Kidney tubule cell (primary cell): ENCODE results near the gene COQ10B.
A peak's percentile ranks its signal among the peaks of the same experiment; 100 is the strongest.
"Not testable (repeated sequence)": the region's sequence is repeated elsewhere in the genome, so short reads cannot be mapped to it uniquely, and the experiment has no call there.

Source experiments
- DNase-seq: peaks from one replicate; pipeline ENCODE4 v3.0.0-alpha.2; 2018; ENCODE audit warnings: low spot score

Gene COQ10B

GRCh38 chr2:197450935-197451358 is 2.4 kb upstream of the COQ10B start:
- not testable (repeated sequence) for DNase-seq

- DNase-seq: no peak
These were observed 614 bp upstream of the COQ10B start for GRCh38 chr2:197452754-197453122.

GRCh38 chr2:197453914-197454398 is 604 bp downstream of the COQ10B start:
- peak; percentile 94 for DNase-seq

GRCh38 chr2:197454923-197455322 is 1.6 kb downstream of the COQ10B start:
- no peak for DNase-seq

- no peak for DNase-seq
These were observed 2.1 kb downstream of the COQ10B start for GRCh38 chr2:197455428-197455827.

GRCh38 chr2:197460649-197461048 is 7.3 kb downstream of the COQ10B start:
- no peak for DNase-seq

- DNase-seq: no peak
These were observed 7.7 kb downstream of the COQ10B start for GRCh38 chr2:197461057-197461456.

- DNase-seq: no peak
These were observed 10.8 kb downstream of the COQ10B start for GRCh38 chr2:197464175-197464574.

- DNase-seq: no peak
These were observed 18.8 kb downstream of the COQ10B start for GRCh38 chr2:197472166-197472565.

- no peak for DNase-seq
These were observed 24.4 kb downstream of the COQ10B start for GRCh38 chr2:197477797-197478196.

GRCh38 chr2:197480165-197481036 is 27.0 kb downstream of the COQ10B start:
- DNase-seq: no peak

GRCh38 chr2:197484248-197484647 is 30.9 kb downstream of the COQ10B start:
- not testable (repeated sequence) for DNase-seq

- no peak for DNase-seq
These were observed 32.8 kb downstream of the COQ10B start for GRCh38 chr2:197486175-197486574.

GRCh38 chr2:197487385-197487784 is 34.0 kb downstream of the COQ10B start:
- DNase-seq: no peak

- no peak for DNase-seq
These were observed 42.2 kb downstream of the COQ10B start for GRCh38 chr2:197495433-197496134.

- DNase-seq: no peak
These were observed 43.3 kb downstream of the COQ10B start for GRCh38 chr2:197496695-197497094.

- no peak for DNase-seq
These were observed 44.0 kb downstream of the COQ10B start for GRCh38 chr2:197497326-197497725.

GRCh38 chr2:197498235-197498936 is 45.0 kb downstream of the COQ10B start:
- DNase-seq: no peak

GRCh38 chr2:197498937-197499593 is 45.7 kb downstream of the COQ10B start:
- peak; percentile 73 for DNase-seq

- DNase-seq: peak; percentile 100
These were observed 46.5 kb downstream of the COQ10B start, which contains the start of the genes HSPD1 and HSPE1 for GRCh38 chr2:197499594-197500502. Gene HSPD1, minus strand, starts transcription at chr2:197499840. Its CDS starts 992 bp downstream, at chr2:197498848. Gene HSPE1, plus strand, starts transcription at chr2:197500379. Its CDS starts 58 bp downstream, at chr2:197500437.
